ENCODE data around the gene UNC5B. TPM values are rescaled to one million over a fixed set of nuclear protein-coding genes. Genes with fewer than 3 reads are reported as not detected.

Gene UNC5B
- total RNA-seq, 4 donors from 2014 or later = 2.2 to 3.7 (median 3.2) TPM

DNA sequence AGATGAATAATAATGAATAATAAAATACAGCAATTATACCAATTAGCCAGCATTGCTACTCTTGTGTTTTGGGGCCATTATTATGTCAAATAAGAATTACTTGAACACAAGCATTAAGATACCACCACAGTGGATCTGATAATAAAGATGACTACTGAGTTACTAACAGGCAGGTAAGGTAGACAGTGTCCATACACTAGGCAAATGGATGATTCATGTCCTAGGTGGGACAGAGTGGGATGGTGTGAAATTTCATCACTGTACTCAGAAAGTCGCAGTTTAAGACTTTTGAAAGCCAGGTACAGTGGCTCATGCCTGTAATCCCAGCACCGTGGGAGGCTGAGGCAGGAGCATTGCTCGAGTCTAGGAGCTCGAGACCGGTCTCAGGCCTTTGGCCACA, 8.7 kb upstream of the UNC5B start:
- peaks cover 0 to 3% (median 0%) of the 10 kb centered on the region in 3 donors for H3K9me3 ChIP-seq
- no peak for ATAC-seq
- H3K27ac ChIP-seq = no peak overlapping the region
- peaks cover 0 to 2% (median 0%) of the 10 kb centered on the region in 3 donors for H3K4me1 ChIP-seq
- 90 to 91% methylated on average over 4 to 5 of the region's 5 CpGs for WGBS, 2 donors (ENCODE audit: low coverage in 1 of 2)
- H3K27me3 ChIP-seq = peaks cover 10% of the 10 kb centered on the region
- no peaks in the 10 kb centered on the region for H3K36me3 ChIP-seq
- no peak overlapping the region for H3K4me3 ChIP-seq
- no peak for TF ChIP-seq EP300 (IDR thresholded peaks at IDR 0.05)
- TF ChIP-seq POLR2AphosphoS5 (IDR thresholded peaks at IDR 0.05) = no peak

DNA sequence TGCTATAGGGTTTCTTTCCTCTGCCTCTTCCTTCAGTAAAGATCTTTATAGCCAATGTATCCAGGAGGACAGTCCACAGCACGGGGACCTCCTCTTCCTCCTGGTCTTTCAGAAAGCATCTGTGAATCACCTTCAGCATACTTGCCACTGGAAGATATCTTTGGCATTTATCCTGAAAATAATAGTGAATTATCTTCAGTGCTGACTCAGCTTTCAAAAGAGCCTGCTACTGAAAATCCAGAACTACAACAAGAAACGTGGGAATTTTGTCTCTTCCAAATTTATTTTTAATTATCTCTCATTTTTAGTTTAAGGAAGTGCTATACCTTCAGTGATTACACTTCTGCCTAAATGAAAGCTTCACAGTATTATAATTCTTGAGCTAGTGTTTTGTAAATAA, 7.6 kb upstream of the UNC5B start:
- 33 to 40% methylated on average over 2 of the region's 2 CpGs for WGBS, 2 donors (ENCODE audit: low coverage in 1 of 2)

GRCh38 chr10:71205468-71205867, 6.9 kb upstream of the UNC5B start:
- H3K9me3 ChIP-seq = no peaks in the 10 kb centered on the region
- H3K27me3 ChIP-seq = peaks cover 23% of the 10 kb centered on the region
- H3K4me3 ChIP-seq = no peak overlapping the region
- ATAC-seq = no peak
- H3K4me1 ChIP-seq = peaks cover 0 to 9% (median 0%) of the 10 kb centered on the region in 3 donors
- TF ChIP-seq EP300 (IDR thresholded peaks at IDR 0.05) = no peak
- TF ChIP-seq, protein P1, sequence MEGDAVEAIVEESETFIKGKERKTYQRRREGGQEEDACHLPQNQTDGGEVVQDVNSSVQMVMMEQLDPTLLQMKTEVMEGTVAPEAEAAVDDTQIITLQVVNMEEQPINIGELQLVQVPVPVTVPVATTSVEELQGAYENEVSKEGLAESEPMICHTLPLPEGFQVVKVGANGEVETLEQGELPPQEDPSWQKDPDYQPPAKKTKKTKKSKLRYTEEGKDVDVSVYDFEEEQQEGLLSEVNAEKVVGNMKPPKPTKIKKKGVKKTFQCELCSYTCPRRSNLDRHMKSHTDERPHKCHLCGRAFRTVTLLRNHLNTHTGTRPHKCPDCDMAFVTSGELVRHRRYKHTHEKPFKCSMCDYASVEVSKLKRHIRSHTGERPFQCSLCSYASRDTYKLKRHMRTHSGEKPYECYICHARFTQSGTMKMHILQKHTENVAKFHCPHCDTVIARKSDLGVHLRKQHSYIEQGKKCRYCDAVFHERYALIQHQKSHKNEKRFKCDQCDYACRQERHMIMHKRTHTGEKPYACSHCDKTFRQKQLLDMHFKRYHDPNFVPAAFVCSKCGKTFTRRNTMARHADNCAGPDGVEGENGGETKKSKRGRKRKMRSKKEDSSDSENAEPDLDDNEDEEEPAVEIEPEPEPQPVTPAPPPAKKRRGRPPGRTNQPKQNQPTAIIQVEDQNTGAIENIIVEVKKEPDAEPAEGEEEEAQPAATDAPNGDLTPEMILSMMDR (IDR thresholded peaks at IDR 0.05) = no peak
- TF ChIP-seq POLR2A (IDR thresholded peaks at IDR 0.05) = no peak
- no peak for TF ChIP-seq POLR2AphosphoS5 (IDR thresholded peaks at IDR 0.05)
- WGBS, 2 donors (ENCODE audit: low coverage in 1 of 2) = 75 to 78% methylated on average over 4 of the region's 4 CpGs
- H3K27ac ChIP-seq = no peak overlapping the region
- H3K36me3 ChIP-seq = no peaks in the 10 kb centered on the region

More for the DNA sequence above, 7.6 kb upstream of the UNC5B start:
- Histone ChIP-seq H3K36me3 (no peaks in the 10 kb centered on the region), H3K4me1 (peaks cover 0 to 9% (median 0%) of the 10 kb centered on the region in 3 donors), H3K4me3 (no peak overlapping the region), H3K9me3 (no peaks in the 10 kb centered on the region), H3K27ac (no peak overlapping the region), H3K27me3 (peaks cover 16% of the 10 kb centered on the region)
- ATAC-seq = no peak
- TF ChIP-seq EP300 (IDR thresholded peaks at IDR 0.05) (no peak), POLR2A (IDR thresholded peaks at IDR 0.05) (no peak), POLR2AphosphoS5 (IDR thresholded peaks at IDR 0.05) (no peak)
- TF ChIP-seq, protein P1 (IDR thresholded peaks at IDR 0.05) = no peak

DNA sequence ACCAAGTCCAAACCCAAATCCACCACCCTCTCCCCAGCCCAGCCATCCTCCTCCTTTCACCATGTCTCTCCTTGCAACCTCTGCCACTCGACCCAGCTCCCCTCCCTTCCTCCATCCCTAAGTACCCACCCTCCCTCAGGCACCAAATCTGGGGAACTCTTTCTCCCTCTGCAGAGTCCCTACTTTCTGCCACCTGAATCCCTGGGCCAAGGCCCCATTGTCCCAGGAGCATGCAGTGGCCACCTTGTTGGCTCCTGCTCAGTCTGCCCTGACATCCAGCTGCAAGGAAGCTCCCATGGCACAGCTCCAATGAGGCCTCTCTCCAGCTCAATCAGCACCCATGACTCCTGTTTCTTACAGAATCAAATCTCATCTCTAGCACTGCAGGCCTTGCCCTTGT, 5.5 kb upstream of the UNC5B start:
- TF ChIP-seq, protein P1 (IDR thresholded peaks at IDR 0.05) = no peak
- TF ChIP-seq EP300 (IDR thresholded peaks at IDR 0.05) (no peak), POLR2A (IDR thresholded peaks at IDR 0.05) (no peak), POLR2AphosphoS5 (IDR thresholded peaks at IDR 0.05) (no peak)
- ATAC-seq = no peak
- Histone ChIP-seq H3K27me3 (peaks cover 34% of the 10 kb centered on the region), H3K4me3 (no peak overlapping the region), H3K36me3 (no peaks in the 10 kb centered on the region), H3K9me3 (no peaks in the 10 kb centered on the region), H3K4me1 (peaks cover 0 to 15% (median 5%) of the 10 kb centered on the region in 3 donors), H3K27ac (no peak overlapping the region)
- WGBS, 2 donors (ENCODE audit: low coverage in 1 of 2) = 63 to 88% methylated on average over 1 of the region's 1 CpG

DNA sequence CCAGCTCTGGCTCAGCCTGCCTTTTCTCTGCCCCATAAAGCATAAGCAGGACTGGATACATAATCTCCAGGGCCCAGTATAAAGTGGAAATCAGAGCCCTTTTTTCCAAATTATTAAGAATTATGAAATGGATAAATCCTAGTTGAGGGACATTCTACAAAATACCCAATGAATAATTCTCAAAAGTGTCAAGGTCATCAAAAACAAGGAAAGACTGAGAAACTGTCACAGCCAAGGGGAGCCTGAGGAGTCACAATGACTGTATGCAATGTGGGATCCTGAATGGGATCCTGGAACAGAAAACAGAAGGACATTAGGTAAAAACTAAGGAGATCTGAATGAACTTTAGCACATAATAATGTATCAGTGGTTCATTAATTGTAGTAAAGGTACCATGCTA, 4.8 kb upstream of the UNC5B start:
- peaks cover 0 to 20% (median 6%) of the 10 kb centered on the region in 3 donors for H3K4me1 ChIP-seq
- no peaks in the 10 kb centered on the region for H3K9me3 ChIP-seq
- TF ChIP-seq POLR2A (IDR thresholded peaks at IDR 0.05) (no peak), POLR2AphosphoS5 (IDR thresholded peaks at IDR 0.05) (no peak), EP300 (IDR thresholded peaks at IDR 0.05) (no peak)
- TF ChIP-seq, protein P1 (IDR thresholded peaks at IDR 0.05) = no peak
- H3K4me3 ChIP-seq = no peak overlapping the region
- ATAC-seq = no peak
- H3K27ac ChIP-seq = no peak overlapping the region
- H3K36me3 ChIP-seq = no peaks in the 10 kb centered on the region
- H3K27me3 ChIP-seq = peaks cover 34% of the 10 kb centered on the region

Measured in gastroesophageal sphincter (tissue), 4 donors.